PC-9 (cell line): ENCODE results near the gene ACBD5. TPM values are rescaled to one million over a fixed set of nuclear protein-coding genes. Genes with fewer than 3 reads are reported as not detected.
A peak's percentile ranks its signal among the peaks of the same experiment; 100 is the strongest.
"Not testable (repeated sequence)": the region's sequence is repeated elsewhere in the genome, so short reads cannot be mapped to it uniquely, and the experiment has no call there.

Source experiments
- BruUV-seq: library from RNA; stranded (reverse); fragments of 400-500 nt; replicated peaks from 2 replicates; lab custom pipeline; 2021; lab: Mats Ljungman, UMichigan
- CTCF ChIA-PET: fragments of 300-600 bp; sonication (Branson Sonifier 250); formaldehyde crosslinking; loops from one replicate; lab custom pipeline; 2022; ENCODE audit warnings: antibody characterized with exemption; lab: Charles Lee
- POLR2A ChIA-PET: fragments of 300-600 bp; sonication (Branson Sonifier 250); formaldehyde crosslinking; loops from one replicate; lab custom pipeline; 2022; ENCODE audit warnings: antibody characterized with exemption; ENCODE audit not compliant: unreplicated experiment; lab: Charles Lee
- DNase-seq, 2 experiments: peaks; one replicate each; pipeline versions ENCODE4 v3.0.0 to v3.0.0-alpha.2; 2015 to 2022; ENCODE audit warnings: mixed read lengths in 1 of 2
- H2AFZ ChIP-seq: fragments of 200-600 bp; sonication (generic); 2 replicates; pipeline ENCODE4 v1.8.1; 2017; ENCODE audit warnings: antibody characterized with exemption
- H3F3A ChIP-seq: fragments of 200-600 bp; sonication (generic); 2 replicates; pipeline ENCODE4 v1.8.1; 2017; ENCODE audit warnings: antibody characterized with exemption, mild to moderate bottlenecking, low read depth; ENCODE audit not compliant: insufficient read depth
- H3K27ac ChIP-seq: fragments of 200-600 bp; sonication (generic); 2 replicates; pipeline ENCODE4 v1.6.1; 2016; ENCODE audit warnings: mixed run types
- H3K27me3 ChIP-seq: fragments of 200-600 bp; sonication (generic); 2 replicates; pipeline ENCODE4 v1.6.1; 2016; ENCODE audit warnings: low read depth, mixed run types; ENCODE audit not compliant: insufficient read depth
- H3K36me3 ChIP-seq: fragments of 200-600 bp; sonication (generic); 2 replicates; pipeline ENCODE4 v1.6.1; 2016; ENCODE audit warnings: low read depth, mixed run types
- H3K4me1 ChIP-seq: fragments of 200-600 bp; sonication (generic); replicated peaks from 2 replicates; pipeline ENCODE4 v1.6.1; 2016; ENCODE audit warnings: mixed run types; ENCODE audit not compliant: insufficient read depth
- H3K4me2 ChIP-seq: fragments of 200-600 bp; sonication (generic); 2 replicates; pipeline ENCODE4 v1.6.1; 2017; ENCODE audit warnings: mixed run types
- H3K4me3 ChIP-seq: fragments of 200-600 bp; sonication (generic); 2 replicates; pipeline ENCODE4 v1.6.1; 2016; ENCODE audit warnings: mixed run types
- H3K79me2 ChIP-seq: fragments of 200-600 bp; sonication (generic); 2 replicates; pipeline ENCODE4 v1.6.1; 2017; ENCODE audit warnings: low read depth, mixed run types
- H3K9me2 ChIP-seq: fragments of 200-600 bp; sonication (generic); 2 replicates; pipeline ENCODE4 v1.8.1; 2017; ENCODE audit warnings: mild to moderate bottlenecking; ENCODE audit not compliant: insufficient read depth
- H3K9me3 ChIP-seq: fragments of 200-600 bp; sonication (generic); 2 replicates; pipeline ENCODE4 v1.8.1; 2016; ENCODE audit warnings: low read depth; ENCODE audit not compliant: insufficient read depth
- H4K20me1 ChIP-seq: fragments of 200-600 bp; sonication (generic); 2 replicates; pipeline ENCODE4 v1.8.1; 2017; ENCODE audit not compliant: insufficient read depth
- EZH2 ChIP-seq: fragments of 200-600 bp; sonication (generic); IDR thresholded peaks from 2 replicates; pipeline ENCODE4 v1.8.0; 2017; ENCODE audit warnings: antibody characterized with exemption, low read depth
- intact Hi-C: fragments of 100-400 bp; cut with micrococcal nuclease; formaldehyde crosslinking; loops from one replicate; pipeline ENCODE4 v1.10.0; 2022; ENCODE audit not compliant: unreplicated experiment
- total RNA-seq: library from RNA; stranded (reverse); gene quantifications from 2 replicates; pipeline ENCODE4 v1.2.3, GENCODE V29; 2021
- TF ChIP-seq, protein P1 (sequence below): fragments of 200-600 bp; sonication (generic); conservative IDR thresholded peaks from 2 replicates; pipeline ENCODE4 v1.6.1; 2017; ENCODE audit warnings: mixed run types, antibody characterized with exemption, mild to moderate bottlenecking, moderate library complexity

ACBD5 gene
- total RNA-seq, 1 experiment from 2014 or later, result 17.2 TPM

DNA sequence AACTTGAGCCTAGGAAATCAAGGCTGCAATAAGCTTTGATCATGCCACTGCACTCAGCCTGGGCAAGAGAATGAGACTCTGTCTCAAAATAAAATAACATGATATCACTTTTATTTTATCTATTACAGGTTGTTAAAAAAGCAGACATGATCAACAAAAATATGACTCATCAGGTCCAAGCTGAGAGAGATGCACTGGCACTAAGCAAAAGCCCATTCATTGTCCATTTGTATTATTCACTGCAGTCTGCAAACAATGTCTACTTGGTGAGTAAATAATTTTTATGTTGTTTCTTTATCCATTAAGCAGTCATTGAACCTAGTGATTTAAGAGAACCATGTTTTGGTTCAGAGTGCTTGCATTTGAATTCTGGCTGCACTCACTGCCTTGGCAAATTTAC is 82.2 kb downstream of the ACBD5 start:
- Histone ChIP-seq H3K4me1 (peaks cover 6% of the 10 kb centered on the region), H4K20me1 (no peaks in the 10 kb centered on the region), H3K4me2 (no peak overlapping the region), H3K79me2 (peaks cover 31% of the 10 kb centered on the region), H3K9me3 (no peaks in the 10 kb centered on the region), H3K27me3 (no peaks in the 10 kb centered on the region), H3K36me3 (no peaks in the 10 kb centered on the region), H3K27ac (no peak overlapping the region), H3K9me2 (no peaks in the 10 kb centered on the region), H2AFZ (no peak overlapping the region), H3F3A (peaks cover 11% of the 10 kb centered on the region), H3K4me3 (no peak overlapping the region)
- no peak for DNase-seq
- CTCF ChIA-PET, result no interaction called here
- intact Hi-C loops, result no loop called here
- POLR2A ChIA-PET, result interaction anchor here (0.7 kb wide), 1 partner anchor 31 kb away, joined by 4 read pairs; no protein-coding TSS in a partner anchor
- no peak for TF ChIP-seq EZH2
- TF ChIP-seq, protein P1, sequence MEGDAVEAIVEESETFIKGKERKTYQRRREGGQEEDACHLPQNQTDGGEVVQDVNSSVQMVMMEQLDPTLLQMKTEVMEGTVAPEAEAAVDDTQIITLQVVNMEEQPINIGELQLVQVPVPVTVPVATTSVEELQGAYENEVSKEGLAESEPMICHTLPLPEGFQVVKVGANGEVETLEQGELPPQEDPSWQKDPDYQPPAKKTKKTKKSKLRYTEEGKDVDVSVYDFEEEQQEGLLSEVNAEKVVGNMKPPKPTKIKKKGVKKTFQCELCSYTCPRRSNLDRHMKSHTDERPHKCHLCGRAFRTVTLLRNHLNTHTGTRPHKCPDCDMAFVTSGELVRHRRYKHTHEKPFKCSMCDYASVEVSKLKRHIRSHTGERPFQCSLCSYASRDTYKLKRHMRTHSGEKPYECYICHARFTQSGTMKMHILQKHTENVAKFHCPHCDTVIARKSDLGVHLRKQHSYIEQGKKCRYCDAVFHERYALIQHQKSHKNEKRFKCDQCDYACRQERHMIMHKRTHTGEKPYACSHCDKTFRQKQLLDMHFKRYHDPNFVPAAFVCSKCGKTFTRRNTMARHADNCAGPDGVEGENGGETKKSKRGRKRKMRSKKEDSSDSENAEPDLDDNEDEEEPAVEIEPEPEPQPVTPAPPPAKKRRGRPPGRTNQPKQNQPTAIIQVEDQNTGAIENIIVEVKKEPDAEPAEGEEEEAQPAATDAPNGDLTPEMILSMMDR, result no peak
- no TSS peak for BruUV-seq

DNA sequence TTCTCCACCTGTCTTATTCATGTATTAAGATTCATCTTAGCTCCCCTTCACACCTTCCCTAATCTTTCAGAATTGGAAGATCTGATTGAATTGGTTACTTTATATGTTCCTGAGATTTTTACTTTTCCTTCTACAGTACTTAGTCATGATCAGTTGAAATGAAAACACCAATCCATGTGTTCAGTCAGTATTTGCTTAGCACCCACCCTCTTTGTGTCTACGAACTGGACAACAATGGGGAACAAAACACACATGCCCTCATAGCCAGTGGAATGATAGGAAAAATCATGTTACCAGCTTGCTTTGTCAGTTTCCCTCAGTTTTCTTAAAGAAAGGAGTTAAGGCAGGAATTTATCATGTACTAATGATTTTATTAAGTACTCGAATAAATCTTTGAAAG is 83.4 kb downstream of the ACBD5 start:
- Histone ChIP-seq H3K27ac (no peak overlapping the region), H3K79me2 (peaks cover 44% of the 10 kb centered on the region), H3K4me3 (peak overlapping the region; percentile 91; the same call in 1 of the 2 replicates), H3K36me3 (no peaks in the 10 kb centered on the region), H4K20me1 (no peaks in the 10 kb centered on the region), H3K4me2 (peak overlapping the region; percentile 98), H3K4me1 (peaks cover 16% of the 10 kb centered on the region), H3K9me2 (no peaks in the 10 kb centered on the region), H3K27me3 (no peaks in the 10 kb centered on the region), H3K9me3 (no peaks in the 10 kb centered on the region), H3F3A (peaks cover 11% of the 10 kb centered on the region), H2AFZ (no peak overlapping the region)
- DNase-seq, result no peak
- BruUV-seq, result no TSS peak
- CTCF ChIA-PET, result no interaction called here
- POLR2A ChIA-PET, result interaction anchor here (0.6 kb wide), 2 partner anchors 35 to 85 kb away, joined by 4 to 13 read pairs; no protein-coding TSS in a partner anchor
- intact Hi-C loops, result no loop called here
- no peak for TF ChIP-seq EZH2
- TF ChIP-seq, protein P1, result no peak

DNA sequence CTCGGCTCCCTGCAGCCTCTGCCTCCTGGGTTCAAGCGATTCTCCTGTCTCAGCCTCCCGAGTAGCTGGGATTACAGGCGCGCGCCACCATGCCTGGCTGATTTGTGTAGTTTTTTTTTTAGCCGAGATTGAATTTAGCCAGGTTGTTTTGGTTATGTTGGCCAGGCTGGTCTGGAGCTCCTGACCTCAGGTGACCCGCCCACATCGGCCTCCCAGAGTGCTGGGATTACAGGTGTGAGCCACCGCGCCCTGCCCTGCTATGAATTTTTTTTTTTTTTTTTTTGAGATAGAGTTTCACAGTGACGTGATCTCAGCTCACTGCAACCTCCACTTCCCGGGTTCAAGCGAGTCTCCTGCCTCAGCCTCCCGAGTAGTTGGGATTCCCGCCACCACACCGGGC is 84.0 kb downstream of the ACBD5 start:
- Histone ChIP-seq H3K79me2 (peaks cover 49% of the 10 kb centered on the region), H3K27ac (peak overlapping the region; percentile 97), H3K4me3 (peak overlapping the region; percentile 91), H3K4me1 (peaks cover 18% of the 10 kb centered on the region), H3F3A (peaks cover 11% of the 10 kb centered on the region), H3K4me2 (peak overlapping the region; percentile 98), H2AFZ (peak overlapping the region; percentile 92)
- BruUV-seq, intact Hi-C loops, H4K20me1 ChIP-seq, H3K27me3 ChIP-seq, H3K9me2 ChIP-seq, H3K9me3 ChIP-seq, H3K36me3 ChIP-seq: not testable (repeated sequence)
- POLR2A ChIA-PET, result interaction anchor here (0.6 to 0.7 kb wide), 3 partner anchors 35 to 104 kb away, joined by 4 to 13 read pairs (median 4); no protein-coding TSS in a partner anchor
- DNase-seq, result peak in 1 of 2 experiments; percentile 10
- CTCF ChIA-PET, result interaction anchor here (0.6 kb wide), 1 partner anchor 91 kb away, joined by 4 read pairs; no protein-coding TSS in a partner anchor
